ENCODE measurements around the gene MTHFD2.

DNA sequence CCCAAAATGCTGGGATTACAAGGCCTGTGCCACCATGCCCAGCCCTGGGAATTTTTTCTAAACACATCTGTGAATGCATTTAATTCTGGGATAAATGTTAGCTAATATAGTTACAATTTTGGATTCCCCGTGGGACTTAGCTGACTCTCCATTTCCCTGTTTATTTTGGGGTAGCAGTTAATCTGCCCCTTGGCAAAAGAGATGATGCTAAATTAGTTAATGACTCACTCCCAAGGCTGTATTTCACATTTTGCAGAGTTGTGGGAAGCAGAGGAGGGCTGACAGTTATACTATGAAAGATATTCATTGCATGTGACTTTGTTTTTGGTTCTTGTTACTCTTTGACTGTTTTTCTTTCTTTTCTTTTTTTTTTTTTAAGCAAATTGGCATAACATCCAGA is 3.2 kb downstream of the MTHFD2 start:
- TF ChIP-seq, protein P1, sequence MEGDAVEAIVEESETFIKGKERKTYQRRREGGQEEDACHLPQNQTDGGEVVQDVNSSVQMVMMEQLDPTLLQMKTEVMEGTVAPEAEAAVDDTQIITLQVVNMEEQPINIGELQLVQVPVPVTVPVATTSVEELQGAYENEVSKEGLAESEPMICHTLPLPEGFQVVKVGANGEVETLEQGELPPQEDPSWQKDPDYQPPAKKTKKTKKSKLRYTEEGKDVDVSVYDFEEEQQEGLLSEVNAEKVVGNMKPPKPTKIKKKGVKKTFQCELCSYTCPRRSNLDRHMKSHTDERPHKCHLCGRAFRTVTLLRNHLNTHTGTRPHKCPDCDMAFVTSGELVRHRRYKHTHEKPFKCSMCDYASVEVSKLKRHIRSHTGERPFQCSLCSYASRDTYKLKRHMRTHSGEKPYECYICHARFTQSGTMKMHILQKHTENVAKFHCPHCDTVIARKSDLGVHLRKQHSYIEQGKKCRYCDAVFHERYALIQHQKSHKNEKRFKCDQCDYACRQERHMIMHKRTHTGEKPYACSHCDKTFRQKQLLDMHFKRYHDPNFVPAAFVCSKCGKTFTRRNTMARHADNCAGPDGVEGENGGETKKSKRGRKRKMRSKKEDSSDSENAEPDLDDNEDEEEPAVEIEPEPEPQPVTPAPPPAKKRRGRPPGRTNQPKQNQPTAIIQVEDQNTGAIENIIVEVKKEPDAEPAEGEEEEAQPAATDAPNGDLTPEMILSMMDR (IDR thresholded peaks at IDR 0.05): no peak
- TF ChIP-seq POLR2A (IDR thresholded peaks at IDR 0.05) (no peak), EP300 (IDR thresholded peaks at IDR 0.05) (peak; percentile 16 to 73)

Data from tibial nerve (tissue), 4 donors.